GM12801 (cell line): ENCODE results near the gene SLC5A1.

Experiments
- CTCF ChIP-seq: IDR thresholded peaks from one replicate; pipeline ENCODE4 v1.5.1; 2011; ENCODE audit warnings: control low read depth; ENCODE audit not compliant: insufficient read length; ENCODE audit errors: extremely low read depth

Gene SLC5A1

GRCh38 chr22:32037236-32037635 lies 5.8 kb upstream of the SLC5A1 start:
- TF ChIP-seq CTCF: no peak

GRCh38 chr22:32040324-32040904 lies 2.6 kb upstream of the SLC5A1 start:
- TF ChIP-seq CTCF: no peak

GRCh38 chr22:32043391-32043790 lies 330 bp downstream of the SLC5A1 start:
- no peak for TF ChIP-seq CTCF

- no peak for TF ChIP-seq CTCF
These were observed 1.4 kb downstream of the SLC5A1 start for GRCh38 chr22:32044477-32044876.

GRCh38 chr22:32044913-32045312 lies 1.9 kb downstream of the SLC5A1 start:
- TF ChIP-seq CTCF: no peak

- TF ChIP-seq CTCF: no peak
These were observed 5.0 kb downstream of the SLC5A1 start for GRCh38 chr22:32048069-32048468.

- TF ChIP-seq CTCF: no peak
These were observed 7.8 kb downstream of the SLC5A1 start for GRCh38 chr22:32050678-32051515.
